Ovary (tissue), 9 donors: Measurements from ENCODE around the gene PLXNA3. TPM values are rescaled to one million over a fixed set of nuclear protein-coding genes. Genes with fewer than 3 reads are reported as not detected.

Experiments
- DNase-seq, 5 donors: peaks; one replicate each; pipeline ENCODE4 v3.0.0-alpha.2; 2019 to 2020
- H3K27ac ChIP-seq, 2 donors: fragments of 200-600 bp; one replicate each; pipeline versions ENCODE4 v1.5.1 to v1.8.0; 2019 to 2022
- H3K27me3 ChIP-seq: fragments of 200-600 bp; one replicate; pipeline ENCODE4 v1.8.0; 2022
- H3K36me3 ChIP-seq: fragments of 200-600 bp; sonication (generic); one replicate; pipeline ENCODE4 v1.5.1; 2019
- H3K4me1 ChIP-seq: one replicate; pipeline ENCODE4 v1.8.1; 2013; ENCODE audit warnings: mild to moderate bottlenecking, moderate library complexity; ENCODE audit not compliant: insufficient read depth
- H3K4me3 ChIP-seq: fragments of 200-600 bp; sonication (generic); one replicate; pipeline ENCODE4 v1.5.1; 2017
- H3K9me3 ChIP-seq, 2 donors: fragments of 200-600 bp in 1 of 2; sonication (generic) in 1 of 2; one replicate each; pipeline versions ENCODE4 v1.5.1 to v1.8.1; 2013 to 2019; ENCODE audit warnings: mild to moderate bottlenecking in 1 of 2, moderate library complexity in 1 of 2
- CTCF ChIP-seq, 3 donors: fragments of 450-650 bp in 2 of 3; fragments of 200-600 bp in 1 of 3; IDR thresholded peaks; one replicate each; pipeline versions ENCODE4 v1.5.1 to v1.8.0; 2016 to 2022; ENCODE audit warnings: antibody characterized with exemption in 3 of 3, mild to moderate bottlenecking in 1 of 3
- EP300 ChIP-seq: sonication (generic); formaldehyde crosslinking; IDR thresholded peaks from one replicate; pipeline ENCODE4 v1.6.1; 2017; ENCODE audit warnings: antibody characterized with exemption
- POLR2A ChIP-seq: fragments of 450-650 bp; IDR thresholded peaks from one replicate; pipeline ENCODE4 v1.6.1; 2017; ENCODE audit warnings: antibody characterized with exemption, mild to moderate bottlenecking, moderate library complexity
- WGBS, 3 donors: extraction: QIAGEN DNeasy Blood & Tissue Kit in 1 of 3; methylation state at CpG; one replicate each; pipeline versions ENCODE4 v1.1.5 to v1.1.7; 2013 to 2017; 5-methylcytosine and 5-hydroxymethylcytosine counted together
- intact Hi-C, 4 donors: fragments of 100-400 bp; cut with DNase I; formaldehyde crosslinking; loops; one replicate each; pipeline versions ENCODE4 v1.11.0 to v1.15.1; 2022 to 2023
- polyA plus RNA-seq, 2 donors: library from polyadenylated mRNA; stranded (reverse); fragments of 200-250 nt in 1 of 2; fragments of 350-450 nt in 1 of 2; fragmentation: Illumina TruSeq in 1 of 2; extraction: RNeasy Lipid Tissue Mini Kit (QIAGEN cat#74804) in 1 of 2; gene quantifications; one replicate each; pipeline ENCODE4 v1.2.3, GENCODE V29; 2013 to 2014
- total RNA-seq, 7 donors: library from RNA; depleted of rRNA in 2 of 7; stranded (reverse); fragments of >200 nt in 2 of 7; fragmentation: NEBNext Ultra II Directional in 3 of 7; extraction: Animal tissue kit (Norgen Biotek cat#: 25700) in 3 of 7; gene quantifications; one replicate each; pipeline versions ENCODE4 v1.1.0 to v1.2.4, GENCODE V29; 2016 to 2023
- donor health status: DM: no; HTN: no; CAD: no; lungs with moderate emphysema.
- donor health status: DM: no; HTN: no; CAD: no.
- donor health status: Bipolar disorder and iron deficiency.
- donor health status: DM: yes; HTN: yes; CAD: no.
- donor health status: DM: no; HTN: no; CAD: no.
- donor health status: DM: yes; HTN: yes; CAD: no.

The PLXNA3 gene
- total and polyA plus RNA-seq, 9 donors = 9.5 to 118 (median 43.2) TPM

- Histone ChIP-seq H3K27ac (no peak overlapping the region), H3K4me3 (no peak overlapping the region), H3K9me3 (no peaks in the 10 kb centered on the region), H3K27me3 (no peaks in the 10 kb centered on the region), H3K36me3 (no peaks in the 10 kb centered on the region), H3K4me1 (no peaks in the 10 kb centered on the region)
- intact Hi-C loops = no loop called here
- DNase-seq = no peak
- TF ChIP-seq CTCF (IDR thresholded peaks at IDR 0.05) (no peak), POLR2A (no peak), EP300 (no peak)
- 79 to 87% (median 79%) methylated on average over 8 of the region's 8 CpGs for WGBS, 3 donors
Measured at GRCh38 chrX:154462396-154462795, 4.3 kb downstream of the PLXNA3 start.

- TF ChIP-seq EP300 (no peak), POLR2A (no peak), CTCF (IDR thresholded peaks at IDR 0.05) (no peak)
- WGBS, 3 donors = 88 to 92% (median 90%) methylated on average over 28 to 36 of the region's 36 CpGs
- H3K36me3 ChIP-seq = no peaks in the 10 kb centered on the region
Measured at GRCh38 chrX:154463611-154464220, 5.6 kb downstream of the PLXNA3 start.

GRCh38 chrX:154464806-154465365 lies 6.8 kb downstream of the PLXNA3 start:
- no peaks in the 10 kb centered on the region for H3K9me3 ChIP-seq
- no peaks in the 10 kb centered on the region for H3K36me3 ChIP-seq
- no peaks in the 10 kb centered on the region for H3K27me3 ChIP-seq
- 90 to 96% (median 90%) methylated on average over 24 to 28 of the region's 28 CpGs for WGBS, 3 donors
- no peak for TF ChIP-seq POLR2A
- no peak for TF ChIP-seq CTCF (IDR thresholded peaks at IDR 0.05)
- TF ChIP-seq EP300 = no peak
- intact Hi-C loops = no loop called here
- no peak overlapping the region for H3K4me3 ChIP-seq
- DNase-seq = no peak
- no peak overlapping the region for H3K27ac ChIP-seq
- no peaks in the 10 kb centered on the region for H3K4me1 ChIP-seq

More at GRCh38 chrX:154463611-154464220, 5.6 kb downstream of the PLXNA3 start:
- no peak overlapping the region for H3K27ac ChIP-seq
- H3K27me3 ChIP-seq = no peaks in the 10 kb centered on the region
- H3K4me1 ChIP-seq = no peaks in the 10 kb centered on the region
- DNase-seq = no peak
- no peak overlapping the region for H3K4me3 ChIP-seq
- intact Hi-C loops = no loop called here
- H3K9me3 ChIP-seq = no peaks in the 10 kb centered on the region

- Histone ChIP-seq H3K4me1 (no peaks in the 10 kb centered on the region), H3K36me3 (no peaks in the 10 kb centered on the region), H3K9me3 (no peaks in the 10 kb centered on the region), H3K27me3 (no peaks in the 10 kb centered on the region), H3K4me3 (no peak overlapping the region), H3K27ac (no peak overlapping the region)
- intact Hi-C loops = no loop called here
- DNase-seq = no peak
- WGBS, 3 donors = 89 to 92% (median 90%) methylated on average over 14 of the region's 14 CpGs
- TF ChIP-seq CTCF (IDR thresholded peaks at IDR 0.05) = no peak
- TF ChIP-seq POLR2A = no peak
- no peak for TF ChIP-seq EP300
Measured at GRCh38 chrX:154465601-154466000, 7.5 kb downstream of the PLXNA3 start.
